ENCODE data around the gene DUSP8.

Gene DUSP8

GRCh38 chr11:1567052-1567720 is 4.9 kb downstream of the DUSP8 start:
- no peaks in the 10 kb centered on the region for H3K9me3 ChIP-seq
- peaks cover 9 to 30% (median 18%) of the 10 kb centered on the region in 3 donors for H3K36me3 ChIP-seq
- intact Hi-C loops (cut with DNase I; ENCODE audit: low total_unique reads) = loop anchor here (10.0 kb wide), 1 partner anchor 188 kb away; the partner anchor contains the start of gene IFITM10
- H3K27ac ChIP-seq = no peak overlapping the region
- no peaks in the 10 kb centered on the region for H3K27me3 ChIP-seq
- DNase-seq = no peak
- no peak for TF ChIP-seq CTCF (IDR thresholded peaks at IDR 0.05)
- peaks cover 0 to 63% (median 51%) of the 10 kb centered on the region in 4 donors for H3K4me1 ChIP-seq
- no peak overlapping the region for H3K4me3 ChIP-seq

- intact Hi-C loops (cut with DNase I; ENCODE audit: low total_unique reads) = loop anchor here (10.0 kb wide), 1 partner anchor 188 kb away; the partner anchor contains the start of gene IFITM10
- H3K36me3 ChIP-seq = peaks cover 9 to 37% (median 24%) of the 10 kb centered on the region in 3 donors
- DNase-seq = no peak
- no peak overlapping the region for H3K4me3 ChIP-seq
- no peak overlapping the region for H3K27ac ChIP-seq
- no peak for TF ChIP-seq CTCF (IDR thresholded peaks at IDR 0.05)
- H3K9me3 ChIP-seq = no peaks in the 10 kb centered on the region
- no peaks in the 10 kb centered on the region for H3K27me3 ChIP-seq
- peaks cover 0 to 63% (median 51%) of the 10 kb centered on the region in 4 donors for H3K4me1 ChIP-seq
Measured at GRCh38 chr11:1566381-1567051, 5.6 kb downstream of the DUSP8 start.

- Histone ChIP-seq H3K4me3 (no peak overlapping the region), H3K9me3 (no peaks in the 10 kb centered on the region), H3K4me1 (peaks cover 0 to 58% (median 46%) of the 10 kb centered on the region in 4 donors), H3K27ac (no peak overlapping the region), H3K36me3 (peaks cover 12 to 44% (median 31%) of the 10 kb centered on the region in 3 donors), H3K27me3 (no peaks in the 10 kb centered on the region)
- no peak for TF ChIP-seq CTCF (IDR thresholded peaks at IDR 0.05)
- DNase-seq = no peak
- intact Hi-C loops (cut with DNase I; ENCODE audit: low total_unique reads) = loop anchor here (10.0 kb wide), 1 partner anchor 189 kb away; the partner anchor contains the start of gene IFITM10
Measured at GRCh38 chr11:1565904-1566247, 6.2 kb downstream of the DUSP8 start.

- Histone ChIP-seq H3K9me3 (no peaks in the 10 kb centered on the region), H3K36me3 (peaks cover 12 to 49% (median 36%) of the 10 kb centered on the region in 3 donors), H3K4me1 (peaks cover under 1 to 58% (median 44%) of the 10 kb centered on the region in 4 donors), H3K4me3 (no peak overlapping the region), H3K27ac (peak overlapping the region; percentile 17 to 59), H3K27me3 (no peaks in the 10 kb centered on the region)
- intact Hi-C loops (cut with DNase I; ENCODE audit: low total_unique reads) = loop anchor here (10.0 kb wide), 1 partner anchor 189 kb away; the partner anchor contains the start of gene IFITM10
- DNase-seq = no peak
- TF ChIP-seq CTCF (IDR thresholded peaks at IDR 0.05) = no peak
Measured at GRCh38 chr11:1565173-1565903, 6.7 kb downstream of the DUSP8 start.

- Histone ChIP-seq H3K36me3 (peaks cover 12 to 52% (median 37%) of the 10 kb centered on the region in 3 donors), H3K4me3 (no peak overlapping the region), H3K9me3 (no peaks in the 10 kb centered on the region), H3K27me3 (no peaks in the 10 kb centered on the region), H3K27ac (peak overlapping the region; percentile 17 to 59), H3K4me1 (peaks cover 5 to 58% (median 44%) of the 10 kb centered on the region in 4 donors)
- peak; percentile 31 to 85 for DNase-seq
- intact Hi-C loops (cut with DNase I; ENCODE audit: low total_unique reads) = loop anchor here (10.0 kb wide), 1 partner anchor 190 kb away; the partner anchor contains the start of gene IFITM10
- TF ChIP-seq CTCF (IDR thresholded peaks at IDR 0.05) = no peak
Measured at GRCh38 chr11:1564535-1565172, 7.4 kb downstream of the DUSP8 start.

Data from tibial artery (tissue), 4 donors.